Neuronal stem cell (in vitro differentiated cells): ENCODE results near the gene CCL25.

Experiments
- DNase-seq: peaks from one replicate; pipeline ENCODE4 v3.0.0-alpha.2; 2013; ENCODE audit warnings: low spot score
- H2AFZ ChIP-seq: one replicate; pipeline ENCODE4 v1.6.1; 2013; ENCODE audit warnings: mild to moderate bottlenecking, low read length, inconsistent platforms
- H2AK5ac ChIP-seq: 2 replicates; pipeline ENCODE4 v1.6.1; 2013; ENCODE audit warnings: low read depth, mild to moderate bottlenecking, inconsistent platforms, low read length, moderate library complexity, mixed read lengths
- H2BK120ac ChIP-seq: 2 replicates; pipeline ENCODE4 v1.6.1; 2013; ENCODE audit warnings: low read depth, mild to moderate bottlenecking, inconsistent platforms, low read length, moderate library complexity, mixed read lengths
- H2BK12ac ChIP-seq: one replicate; pipeline ENCODE4 v1.6.1; 2013; ENCODE audit warnings: low read length, inconsistent platforms
- H2BK15ac ChIP-seq: 2 replicates; pipeline ENCODE4 v1.6.1; 2013; ENCODE audit warnings: mild to moderate bottlenecking, low read length, inconsistent platforms, mixed read lengths
- H2BK5ac ChIP-seq: one replicate; pipeline ENCODE4 v1.6.1; 2013; ENCODE audit warnings: inconsistent platforms, mild to moderate bottlenecking, low read length, moderate library complexity
- H3K14ac ChIP-seq: one replicate; pipeline ENCODE4 v1.6.1; 2013; ENCODE audit warnings: low read length, inconsistent platforms
- H3K18ac ChIP-seq: 2 replicates; pipeline ENCODE4 v1.6.1; 2013; ENCODE audit warnings: low read length, inconsistent platforms
- H3K23ac ChIP-seq: 2 replicates; pipeline ENCODE4 v1.6.1; 2013; ENCODE audit warnings: low read depth, mild to moderate bottlenecking, mixed read lengths, low read length, inconsistent platforms; ENCODE audit not compliant: poor library complexity
- H3K27ac ChIP-seq: replicated peaks from 3 replicates; pipeline ENCODE4 v1.5.1; 2013; ENCODE audit warnings: low read length, inconsistent platforms
- H3K27me3 ChIP-seq, 3 experiments: 2 replicates each; pipeline ENCODE4 v1.6.1; 2013; ENCODE audit warnings: low read length in 3 of 3, mild to moderate bottlenecking in 2 of 3, inconsistent platforms in 1 of 3, low read depth in 1 of 3, mixed read lengths in 1 of 3, moderate library complexity in 1 of 3; ENCODE audit not compliant: control insufficient read depth in 3 of 3, insufficient read depth in 3 of 3
- H3K36me3 ChIP-seq, 2 donors: replicated peaks in 1 of 2; 2 replicates each; pipeline ENCODE4 v1.6.1; 2013; ENCODE audit warnings: low read length in 2 of 2; ENCODE audit not compliant: control insufficient read depth in 2 of 2, insufficient read depth in 2 of 2
- H3K4ac ChIP-seq: 2 replicates; pipeline ENCODE4 v1.6.1; 2013; ENCODE audit warnings: inconsistent platforms, mild to moderate bottlenecking, low read length, moderate library complexity
- H3K4me1 ChIP-seq, 2 donors: 1 replicate in 1 of 2; 2 replicates in 1 of 2; pipeline ENCODE4 v1.6.1; 2013; ENCODE audit warnings: low read length in 2 of 2, low read depth in 1 of 2; ENCODE audit not compliant: control insufficient read depth in 2 of 2, insufficient read depth in 1 of 2
- H3K4me2 ChIP-seq: one replicate; pipeline ENCODE4 v1.6.1; 2013; ENCODE audit warnings: mild to moderate bottlenecking, low read length, inconsistent platforms; ENCODE audit not compliant: insufficient read depth, poor library complexity, severe bottlenecking
- H3K4me3 ChIP-seq, 2 donors: 2 replicates each; pipeline ENCODE4 v1.5.1; 2013; ENCODE audit warnings: low read length in 2 of 2, mild to moderate bottlenecking in 2 of 2, inconsistent platforms in 1 of 2, moderate library complexity in 1 of 2
- H3K79me1 ChIP-seq: one replicate; pipeline ENCODE4 v1.6.1; 2013; ENCODE audit warnings: low read depth, mild to moderate bottlenecking, inconsistent platforms, low read length, moderate library complexity
- H3K9ac ChIP-seq: one replicate; pipeline ENCODE4 v1.6.1; 2013; ENCODE audit warnings: mild to moderate bottlenecking, low read depth, low read length, inconsistent platforms; ENCODE audit not compliant: poor library complexity
- H3K9me3 ChIP-seq, 2 donors: replicated peaks in 1 of 2; 2 replicates each; pipeline versions ENCODE3 to v1.6.1; 2013; ENCODE audit warnings: low read length in 2 of 2, mild to moderate bottlenecking in 2 of 2, inconsistent platforms in 1 of 2, low read depth in 1 of 2, mixed read lengths in 1 of 2, moderate library complexity in 1 of 2; ENCODE audit not compliant: control insufficient read depth in 2 of 2, insufficient read depth in 1 of 2
- H4K8ac ChIP-seq: one replicate; pipeline ENCODE4 v1.6.1; 2013; ENCODE audit warnings: low read depth, mild to moderate bottlenecking, inconsistent platforms, low read length, moderate library complexity
- H4K91ac ChIP-seq: one replicate; pipeline ENCODE4 v1.6.1; 2013; ENCODE audit warnings: low read length, low read depth, mild to moderate bottlenecking, inconsistent platforms; ENCODE audit not compliant: poor library complexity
- WGBS, 2 donors: extraction: QIAGEN DNeasy Blood & Tissue Kit; methylation state at CpG; one replicate each; pipeline ENCODE4 v1.1.7; 2013; ENCODE audit warnings: missing lambda C conversion rate in 2 of 2, mixed read lengths in 1 of 2; ENCODE audit not compliant: insufficient read length in 2 of 2, insufficient replicate concordance in 1 of 2; ENCODE audit errors: extremely low coverage in 2 of 2; 5-methylcytosine and 5-hydroxymethylcytosine counted together

Gene CCL25

DNA sequence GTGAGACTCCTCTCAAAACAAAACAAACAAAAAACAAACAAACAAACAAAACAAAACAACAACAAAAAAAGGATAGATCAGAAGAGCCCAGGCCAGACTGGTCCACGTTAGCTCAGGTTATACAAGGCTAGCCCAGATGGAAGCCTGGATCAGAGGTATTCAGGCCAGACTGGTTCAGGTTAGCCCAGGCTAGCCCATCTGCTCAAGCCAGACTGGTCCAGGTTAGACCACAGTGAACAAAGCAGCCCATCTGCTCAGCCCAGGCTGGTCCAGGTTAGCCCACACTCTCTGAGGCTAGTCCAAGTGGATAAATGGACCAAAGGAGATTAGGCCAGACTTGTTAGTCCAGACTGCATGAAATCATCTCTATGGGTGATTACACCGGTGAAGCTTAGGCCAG lies 41.2 kb downstream of the CCL25 start:
- no peak overlapping the region for H3K18ac ChIP-seq
- H3K4me3 ChIP-seq: no peak overlapping the region
- H3K27me3 ChIP-seq: no peaks in the 10 kb centered on the region
- H3K4me2 ChIP-seq: no peak overlapping the region
- H2BK12ac ChIP-seq: no peak overlapping the region
- no peak overlapping the region for H3K23ac ChIP-seq
- H3K14ac ChIP-seq: no peak overlapping the region
- peaks cover 0 to 2% of the 10 kb centered on the region in 2 donors for H3K4me1 ChIP-seq
- no peaks in the 10 kb centered on the region for H3K79me1 ChIP-seq
- no peak for DNase-seq
- H3K27ac ChIP-seq: no peak overlapping the region
- no peak overlapping the region for H2AFZ ChIP-seq
- no peak overlapping the region for H4K91ac ChIP-seq
- no peak overlapping the region for H3K9ac ChIP-seq
- peaks cover 50 to 62% of the 10 kb centered on the region in 2 donors for H3K36me3 ChIP-seq
- no peak overlapping the region for H2AK5ac ChIP-seq
- H2BK15ac ChIP-seq: no peak overlapping the region
- H2BK120ac ChIP-seq: no peak overlapping the region
- H4K8ac ChIP-seq: no peak overlapping the region
- no peak overlapping the region for H3K4ac ChIP-seq
- WGBS, 2 donors: no CpG with 5 or more reads among the region's 2 CpGs
- H2BK5ac ChIP-seq: no peak overlapping the region
- peaks cover 37 to 51% of the 10 kb centered on the region in 2 donors for H3K9me3 ChIP-seq

- H3K18ac ChIP-seq: no peak overlapping the region
- no peak overlapping the region for H3K9ac ChIP-seq
- no peak overlapping the region for H2AK5ac ChIP-seq
- no peak overlapping the region for H2BK5ac ChIP-seq
- H2BK120ac ChIP-seq: no peak overlapping the region
- no peak overlapping the region for H2AFZ ChIP-seq
- no peak overlapping the region for H3K27ac ChIP-seq
- no peak overlapping the region for H3K4ac ChIP-seq
- H3K4me3 ChIP-seq: no peak overlapping the region
- no peak overlapping the region for H2BK12ac ChIP-seq
- H3K9me3 ChIP-seq: peaks cover 35 to 51% of the 10 kb centered on the region in 2 donors
- H3K4me2 ChIP-seq: no peak overlapping the region
- peaks cover 46 to 57% of the 10 kb centered on the region in 2 donors for H3K36me3 ChIP-seq
- no peak overlapping the region for H4K91ac ChIP-seq
- H3K4me1 ChIP-seq: peaks cover 0 to 1% of the 10 kb centered on the region in 2 donors
- no peak overlapping the region for H3K14ac ChIP-seq
- H2BK15ac ChIP-seq: no peak overlapping the region
- H3K23ac ChIP-seq: no peak overlapping the region
- no peak overlapping the region for H4K8ac ChIP-seq
- DNase-seq: no peak
- H3K79me1 ChIP-seq: no peaks in the 10 kb centered on the region
- WGBS, 2 donors: no CpG with 5 or more reads among the region's 6 CpGs
- no peaks in the 10 kb centered on the region for H3K27me3 ChIP-seq
These were observed 41.8 kb downstream of the CCL25 start for GRCh38 chr19:8094336-8094735.

DNA sequence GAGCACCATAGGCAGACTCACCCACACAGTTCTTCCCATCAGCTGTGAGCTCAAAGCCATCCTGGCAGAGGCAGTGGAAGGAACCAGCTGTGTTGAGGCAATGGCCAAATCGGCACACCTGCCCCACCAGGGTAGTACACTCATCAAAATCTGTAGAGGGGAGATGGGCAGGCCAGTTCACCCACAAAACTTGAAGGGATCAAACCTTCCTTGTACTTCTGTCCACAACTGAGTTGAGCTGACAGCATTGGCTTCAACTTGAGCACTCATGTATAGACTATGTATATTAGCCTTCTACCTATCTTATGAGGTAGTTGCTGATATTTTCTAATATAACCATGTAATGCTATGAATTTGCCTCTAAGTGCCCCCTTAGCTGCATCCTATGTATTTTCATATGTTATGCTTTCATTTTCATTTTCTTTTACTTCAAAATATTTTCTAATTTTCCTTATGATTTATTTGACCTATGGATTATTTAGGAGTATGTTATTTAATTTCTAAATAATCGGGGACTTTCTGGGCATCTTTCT lies 42.9 kb downstream of the CCL25 start:
- no peaks in the 10 kb centered on the region for H3K27me3 ChIP-seq
- H3K36me3 ChIP-seq: peaks cover 37 to 54% of the 10 kb centered on the region in 2 donors
- H4K91ac ChIP-seq: no peak overlapping the region
- H3K9me3 ChIP-seq: peaks cover 33 to 51% of the 10 kb centered on the region in 2 donors
- H3K14ac ChIP-seq: no peak overlapping the region
- no peak overlapping the region for H4K8ac ChIP-seq
- no peak overlapping the region for H2BK15ac ChIP-seq
- no peak overlapping the region for H3K4ac ChIP-seq
- H3K79me1 ChIP-seq: no peaks in the 10 kb centered on the region
- DNase-seq: no peak
- no CpG with 5 or more reads among the region's 2 CpGs for WGBS, 2 donors
- H2BK120ac ChIP-seq: no peak overlapping the region
- no peak overlapping the region for H2AK5ac ChIP-seq
- H3K9ac ChIP-seq: no peak overlapping the region
- peak overlapping the region in 1 of 2 donors; percentile 33 for H3K4me3 ChIP-seq
- H2BK5ac ChIP-seq: no peak overlapping the region
- no peak overlapping the region for H2BK12ac ChIP-seq
- no peak overlapping the region for H3K4me2 ChIP-seq
- no peak overlapping the region for H3K18ac ChIP-seq
- H3K23ac ChIP-seq: no peak overlapping the region
- no peaks in the 10 kb centered on the region for H3K4me1 ChIP-seq
- H2AFZ ChIP-seq: no peak overlapping the region
- no peak overlapping the region for H3K27ac ChIP-seq

DNA sequence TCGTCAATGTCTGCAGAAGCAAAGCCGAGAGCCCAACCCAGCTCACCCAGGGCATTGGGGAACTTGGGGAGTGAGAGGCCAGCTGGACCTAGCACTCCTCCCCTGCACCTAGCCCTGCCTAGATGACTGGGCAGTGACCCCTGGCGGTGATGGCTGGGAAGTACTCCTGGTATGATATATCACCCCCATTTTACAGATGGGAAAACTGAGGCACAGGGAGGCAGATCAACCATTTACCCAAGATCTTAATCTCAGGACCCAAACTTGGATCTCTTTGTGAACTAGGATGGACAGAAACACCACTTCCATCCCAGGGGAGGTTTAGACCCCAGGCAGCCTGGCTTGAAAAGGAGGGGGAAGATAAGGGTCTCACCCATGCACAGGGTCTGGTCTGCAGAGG lies 43.5 kb downstream of the CCL25 start:
- no peak overlapping the region for H4K91ac ChIP-seq
- no peak overlapping the region for H3K4ac ChIP-seq
- no peak overlapping the region for H3K14ac ChIP-seq
- H4K8ac ChIP-seq: no peak overlapping the region
- no peaks in the 10 kb centered on the region for H3K27me3 ChIP-seq
- no peak overlapping the region for H2AFZ ChIP-seq
- H3K4me2 ChIP-seq: no peak overlapping the region
- H3K9me3 ChIP-seq: peaks cover 31 to 51% of the 10 kb centered on the region in 2 donors
- H3K4me3 ChIP-seq: peak overlapping the region in 1 of 2 donors; percentile 1
- H3K4me1 ChIP-seq: no peaks in the 10 kb centered on the region
- no peaks in the 10 kb centered on the region for H3K79me1 ChIP-seq
- H3K36me3 ChIP-seq: peaks cover 40 to 50% of the 10 kb centered on the region in 2 donors
- no peak overlapping the region for H3K9ac ChIP-seq
- no peak overlapping the region for H3K27ac ChIP-seq
- DNase-seq: no peak
- no CpG with 5 or more reads among the region's 3 CpGs for WGBS, 2 donors
- H3K23ac ChIP-seq: no peak overlapping the region
- no peak overlapping the region for H2BK5ac ChIP-seq
- H2BK120ac ChIP-seq: no peak overlapping the region
- H2BK15ac ChIP-seq: no peak overlapping the region
- H2AK5ac ChIP-seq: no peak overlapping the region
- H3K18ac ChIP-seq: no peak overlapping the region
- H2BK12ac ChIP-seq: no peak overlapping the region
